ENCODE measurements around the gene FAM163B. TPM values are rescaled to one million over a fixed set of nuclear protein-coding genes. Genes with fewer than 3 reads are reported as not detected.

FAM163B gene
- total RNA-seq, 2 donors from 2014 or later: not detected

- H3K4me3 ChIP-seq: no peak overlapping the region
- no peak for TF ChIP-seq CTCF (IDR thresholded peaks at IDR 0.05)
- H3K9me3 ChIP-seq: no peaks in the 10 kb centered on the region
- ATAC-seq (ENCODE audit: insufficient number of reproducible peaks, low FRiP score, low read depth) (no peak), DNase-seq (ENCODE audit: low spot score) (no peak)
- no peak overlapping the region for H3K27ac ChIP-seq
- no peaks in the 10 kb centered on the region for H3K36me3 ChIP-seq
- H3K4me1 ChIP-seq (ENCODE audit: control insufficient read depth in 1 of 2, low read depth in 2 of 2): peaks cover 0 to 14% of the 10 kb centered on the region in 2 donors
- no peaks in the 10 kb centered on the region for H3K27me3 ChIP-seq (replicated peaks; ENCODE audit: insufficient read depth)
Observed at GRCh38 chr9:133654736-133655657, 45.8 kb upstream of the FAM163B start.

GRCh38 chr9:133653638-133654037 is 44.4 kb upstream of the FAM163B start:
- ATAC-seq (ENCODE audit: insufficient number of reproducible peaks, low FRiP score, low read depth) (no peak), DNase-seq (ENCODE audit: low spot score) (no peak)
- Histone ChIP-seq H3K27me3 (replicated peaks; ENCODE audit: insufficient read depth) (no peaks in the 10 kb centered on the region), H3K4me1 (ENCODE audit: control insufficient read depth in 1 of 2, low read depth in 2 of 2) (peaks cover 0 to 6% of the 10 kb centered on the region in 2 donors), H3K4me3 (no peak overlapping the region), H3K27ac (no peak overlapping the region), H3K9me3 (no peaks in the 10 kb centered on the region), H3K36me3 (no peaks in the 10 kb centered on the region)
- no peak for TF ChIP-seq CTCF (IDR thresholded peaks at IDR 0.05)

GRCh38 chr9:133650026-133650425 is 40.8 kb upstream of the FAM163B start:
- TF ChIP-seq CTCF (IDR thresholded peaks at IDR 0.05): no peak
- Histone ChIP-seq H3K9me3 (no peaks in the 10 kb centered on the region), H3K27ac (no peak overlapping the region), H3K36me3 (no peaks in the 10 kb centered on the region), H3K4me1 (ENCODE audit: control insufficient read depth in 1 of 2, low read depth in 2 of 2) (no peaks in the 10 kb centered on the region), H3K4me3 (no peak overlapping the region), H3K27me3 (replicated peaks; ENCODE audit: insufficient read depth) (no peaks in the 10 kb centered on the region)
- no peak for DNase-seq (ENCODE audit: low spot score)
- ATAC-seq (ENCODE audit: insufficient number of reproducible peaks, low FRiP score, low read depth): no peak

GRCh38 chr9:133649194-133649593 is 40.0 kb upstream of the FAM163B start:
- ATAC-seq (ENCODE audit: insufficient number of reproducible peaks, low FRiP score, low read depth) (no peak), DNase-seq (ENCODE audit: low spot score) (no peak)
- no peaks in the 10 kb centered on the region for H3K27me3 ChIP-seq (replicated peaks; ENCODE audit: insufficient read depth)
- no peak overlapping the region for H3K4me3 ChIP-seq
- H3K4me1 ChIP-seq (ENCODE audit: control insufficient read depth in 1 of 2, low read depth in 2 of 2): no peaks in the 10 kb centered on the region
- H3K9me3 ChIP-seq: no peaks in the 10 kb centered on the region
- no peak for TF ChIP-seq CTCF (IDR thresholded peaks at IDR 0.05)
- no peak overlapping the region for H3K27ac ChIP-seq
- H3K36me3 ChIP-seq: no peaks in the 10 kb centered on the region

GRCh38 chr9:133647765-133648469 is 38.7 kb upstream of the FAM163B start:
- no peaks in the 10 kb centered on the region for H3K27me3 ChIP-seq (replicated peaks; ENCODE audit: insufficient read depth)
- DNase-seq (ENCODE audit: low spot score): no peak
- H3K9me3 ChIP-seq: no peaks in the 10 kb centered on the region
- TF ChIP-seq CTCF (IDR thresholded peaks at IDR 0.05): no peak
- H3K4me3 ChIP-seq: no peak overlapping the region
- H3K36me3 ChIP-seq: no peaks in the 10 kb centered on the region
- no peaks in the 10 kb centered on the region for H3K4me1 ChIP-seq (ENCODE audit: control insufficient read depth in 1 of 2, low read depth in 2 of 2)
- no peak for ATAC-seq (ENCODE audit: insufficient number of reproducible peaks, low FRiP score, low read depth)
- H3K27ac ChIP-seq: no peak overlapping the region
